ENCODE measurements around the gene TMCC2.

TMCC2 gene

GRCh38 chr1:205284420-205285144 lies 56.8 kb downstream of the TMCC2 start:
- ATAC-seq: peak; percentile 98
- TF ChIP-seq TCF4 (CRISPR knock-in tag; IDR thresholded peaks at IDR 0.05; ENCODE audit: borderline replicate concordance) (no peak), ESRRG (CRISPR knock-in tag; IDR thresholded peaks at IDR 0.05) (no peak), ZFP3 (CRISPR knock-in tag; IDR thresholded peaks at IDR 0.05) (peak; percentile 78), PPARA (CRISPR knock-in tag; IDR thresholded peaks at IDR 0.05; ENCODE audit: borderline replicate concordance) (no peak), POU6F1 (CRISPR knock-in tag; IDR thresholded peaks at IDR 0.05; ENCODE audit: borderline replicate concordance, low read depth) (no peak; the same call in 1 of the 2 replicates), PATZ1 (CRISPR knock-in tag; IDR thresholded peaks at IDR 0.05; ENCODE audit: borderline replicate concordance) (no peak), ARNTL (CRISPR knock-in tag; IDR thresholded peaks at IDR 0.05; ENCODE audit: borderline replicate concordance, low read depth) (no peak), ZNF565 (CRISPR knock-in tag; conservative IDR thresholded peaks at IDR 0.05; ENCODE audit: low read depth) (no peak), ZNF8 (CRISPR knock-in tag; IDR thresholded peaks at IDR 0.05) (no peak), CSDC2 (CRISPR knock-in tag; IDR thresholded peaks at IDR 0.05) (peak; percentile 77; the same call in 1 of the 2 replicates), SNAI2 (CRISPR knock-in tag; IDR thresholded peaks at IDR 0.05) (no peak), CSRNP3 (CRISPR knock-in tag; IDR thresholded peaks at IDR 0.05) (no peak), ISL1 (CRISPR knock-in tag; IDR thresholded peaks at IDR 0.05) (no peak), BACH2 (CRISPR knock-in tag; IDR thresholded peaks at IDR 0.05; ENCODE audit: borderline replicate concordance) (no peak), RARB (CRISPR knock-in tag; IDR thresholded peaks at IDR 0.05) (no peak), TOX (CRISPR knock-in tag; IDR thresholded peaks at IDR 0.05; ENCODE audit: borderline replicate concordance) (peak; percentile 20; the same call in 1 of the 2 replicates), OSR1 (CRISPR knock-in tag; IDR thresholded peaks at IDR 0.05) (0 out of 2 replicates have a peak, but pooled peaks have one; percentile 25), TSHZ2 (CRISPR knock-in tag; IDR thresholded peaks at IDR 0.05) (no peak), CREB5 (CRISPR knock-in tag; IDR thresholded peaks at IDR 0.05; ENCODE audit: low read depth) (no peak)

- no peak for ATAC-seq
- no peak for TF ChIP-seq PPARA (CRISPR knock-in tag; IDR thresholded peaks at IDR 0.05; ENCODE audit: borderline replicate concordance)
- TF ChIP-seq ZFP30 (CRISPR knock-in tag; IDR thresholded peaks at IDR 0.05): no peak
- no peak for TF ChIP-seq ZFP3 (CRISPR knock-in tag; IDR thresholded peaks at IDR 0.05)
- no peak for TF ChIP-seq CREB5 (CRISPR knock-in tag; IDR thresholded peaks at IDR 0.05; ENCODE audit: low read depth)
- TF ChIP-seq TOX (CRISPR knock-in tag; IDR thresholded peaks at IDR 0.05; ENCODE audit: borderline replicate concordance): no peak
- TF ChIP-seq ZC3H10 (CRISPR knock-in tag; IDR thresholded peaks at IDR 0.05): no peak
- no peak for TF ChIP-seq TSHZ2 (CRISPR knock-in tag; IDR thresholded peaks at IDR 0.05)
- TF ChIP-seq SNAI2 (CRISPR knock-in tag; IDR thresholded peaks at IDR 0.05): no peak
- TF ChIP-seq ARNTL (CRISPR knock-in tag; IDR thresholded peaks at IDR 0.05; ENCODE audit: borderline replicate concordance, low read depth): no peak
- TF ChIP-seq RARB (CRISPR knock-in tag; IDR thresholded peaks at IDR 0.05): no peak
- no peak for TF ChIP-seq TCF4 (CRISPR knock-in tag; IDR thresholded peaks at IDR 0.05; ENCODE audit: borderline replicate concordance)
- TF ChIP-seq ZNF8 (CRISPR knock-in tag; IDR thresholded peaks at IDR 0.05): no peak
- TF ChIP-seq ZNF565 (CRISPR knock-in tag; conservative IDR thresholded peaks at IDR 0.05; ENCODE audit: low read depth): no peak
These were observed 57.8 kb downstream of the TMCC2 start for GRCh38 chr1:205285381-205286101.
